ENCODE measurements around the gene IRX6. TPM values are rescaled to one million over a fixed set of nuclear protein-coding genes. Genes with fewer than 3 reads are reported as not detected.

IRX6 gene
- total RNA-seq, 1 donor, result 1.4 TPM

DNA sequence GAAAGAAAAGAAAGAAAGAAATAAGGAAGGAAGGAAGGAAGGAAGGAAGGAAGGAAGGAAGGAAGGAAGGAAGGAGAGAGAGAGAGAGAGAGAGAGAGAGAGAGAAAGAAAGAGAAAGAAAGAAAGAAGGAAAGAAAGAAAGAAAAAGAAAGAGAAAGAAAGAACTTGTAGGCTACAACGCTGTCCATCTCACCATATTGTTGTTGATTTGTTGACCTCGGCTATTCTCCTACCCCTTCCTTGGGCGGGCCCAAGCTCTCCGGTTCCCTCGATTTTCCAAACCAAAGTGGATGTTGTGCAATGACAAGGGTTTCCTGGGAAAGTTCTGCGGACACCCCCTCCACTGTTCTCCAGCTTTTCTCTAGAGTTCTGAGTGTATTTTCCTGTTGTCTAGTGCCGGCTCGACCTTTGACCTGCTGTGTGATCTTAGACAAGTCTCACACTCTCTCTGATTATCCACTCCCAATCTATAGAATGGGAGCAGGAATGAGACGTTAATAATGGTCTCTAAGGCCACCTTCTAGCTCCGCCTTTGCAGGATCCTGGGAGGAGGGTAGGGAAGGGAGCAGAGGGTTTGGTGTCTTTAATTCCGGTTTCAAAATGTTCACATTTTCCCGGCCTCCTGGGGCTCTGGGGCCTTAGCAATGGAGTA, 1.6 kb downstream of the IRX6 start:
- no peak for DNase-seq (ENCODE audit: insufficient read length, low spot score, missing footprints)
- H3K79me2 ChIP-seq (ENCODE audit: insufficient read depth, low read length), result no peaks in the 10 kb centered on the region
- H3K27me3 ChIP-seq (ENCODE audit: insufficient read depth, low read length), result peaks cover 11% of the 10 kb centered on the region
- H3K9me3 ChIP-seq (ENCODE audit: low read depth, low read length), result no peaks in the 10 kb centered on the region
- H3K4me2 ChIP-seq (ENCODE audit: insufficient read depth, low read length), result no peak overlapping the region
- no peak overlapping the region for H3K27ac ChIP-seq (ENCODE audit: low read depth, low read length)
- H3K4me1 ChIP-seq (ENCODE audit: insufficient read depth, low read length), result no peaks in the 10 kb centered on the region
- TF ChIP-seq, protein P1, sequence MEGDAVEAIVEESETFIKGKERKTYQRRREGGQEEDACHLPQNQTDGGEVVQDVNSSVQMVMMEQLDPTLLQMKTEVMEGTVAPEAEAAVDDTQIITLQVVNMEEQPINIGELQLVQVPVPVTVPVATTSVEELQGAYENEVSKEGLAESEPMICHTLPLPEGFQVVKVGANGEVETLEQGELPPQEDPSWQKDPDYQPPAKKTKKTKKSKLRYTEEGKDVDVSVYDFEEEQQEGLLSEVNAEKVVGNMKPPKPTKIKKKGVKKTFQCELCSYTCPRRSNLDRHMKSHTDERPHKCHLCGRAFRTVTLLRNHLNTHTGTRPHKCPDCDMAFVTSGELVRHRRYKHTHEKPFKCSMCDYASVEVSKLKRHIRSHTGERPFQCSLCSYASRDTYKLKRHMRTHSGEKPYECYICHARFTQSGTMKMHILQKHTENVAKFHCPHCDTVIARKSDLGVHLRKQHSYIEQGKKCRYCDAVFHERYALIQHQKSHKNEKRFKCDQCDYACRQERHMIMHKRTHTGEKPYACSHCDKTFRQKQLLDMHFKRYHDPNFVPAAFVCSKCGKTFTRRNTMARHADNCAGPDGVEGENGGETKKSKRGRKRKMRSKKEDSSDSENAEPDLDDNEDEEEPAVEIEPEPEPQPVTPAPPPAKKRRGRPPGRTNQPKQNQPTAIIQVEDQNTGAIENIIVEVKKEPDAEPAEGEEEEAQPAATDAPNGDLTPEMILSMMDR (IDR thresholded peaks at IDR 0.05; ENCODE audit: extremely low read depth, low read depth, low read length), result no peak
- no peak overlapping the region for H3K4me3 ChIP-seq (ENCODE audit: insufficient read depth, low read length)
- H3K36me3 ChIP-seq (ENCODE audit: insufficient read depth, low read length), result no peaks in the 10 kb centered on the region
- H2AFZ ChIP-seq (ENCODE audit: low read length), result no peak overlapping the region
- no peaks in the 10 kb centered on the region for H4K20me1 ChIP-seq (ENCODE audit: insufficient read depth, low read length)

DNA sequence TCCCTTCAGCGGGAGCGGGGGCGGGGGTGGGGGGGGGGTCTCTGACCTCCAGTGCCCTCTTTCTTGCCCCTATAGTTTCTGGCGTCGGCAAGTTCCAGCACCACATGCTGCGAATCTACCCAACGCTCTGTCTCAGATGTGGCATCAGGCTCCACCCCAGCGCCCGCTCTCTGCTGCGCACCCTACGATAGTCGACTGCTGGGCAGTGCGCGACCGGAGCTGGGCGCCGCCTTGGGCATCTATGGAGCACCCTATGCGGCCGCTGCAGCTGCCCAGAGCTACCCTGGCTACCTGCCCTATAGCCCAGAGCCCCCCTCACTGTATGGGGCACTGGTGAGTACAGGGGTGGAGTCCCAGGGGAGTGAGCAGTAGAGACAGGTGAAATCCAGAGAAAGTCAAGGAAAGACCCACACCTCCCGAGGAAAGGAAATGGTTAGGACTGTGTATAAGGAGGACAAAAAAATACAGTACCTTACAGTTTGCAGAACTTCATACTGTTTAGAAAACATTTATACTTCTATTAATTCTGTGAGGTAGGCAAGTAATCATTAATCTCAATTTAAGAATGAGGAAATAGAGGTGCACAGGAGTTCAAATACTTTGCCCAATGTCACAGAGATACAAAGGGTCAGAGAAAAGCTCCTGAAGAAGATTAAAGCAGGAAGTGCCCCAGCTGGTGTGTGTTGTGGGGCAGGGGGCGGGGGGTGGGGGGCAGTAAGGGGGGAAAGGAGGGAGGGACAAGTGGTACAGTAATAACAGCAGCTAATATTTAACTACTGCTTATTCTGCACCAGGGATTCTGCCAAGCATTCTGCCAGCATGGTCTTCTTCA, 2.5 kb downstream of the IRX6 start:
- peaks cover 6% of the 10 kb centered on the region for H3K27me3 ChIP-seq (ENCODE audit: insufficient read depth, low read length)
- no peaks in the 10 kb centered on the region for H3K9me3 ChIP-seq (ENCODE audit: low read depth, low read length)
- DNase-seq (ENCODE audit: insufficient read length, low spot score, missing footprints), result no peak
- H3K79me2 ChIP-seq (ENCODE audit: insufficient read depth, low read length), result no peaks in the 10 kb centered on the region
- H3K27ac ChIP-seq (ENCODE audit: low read depth, low read length), result no peak overlapping the region
- H3K4me3 ChIP-seq (ENCODE audit: insufficient read depth, low read length), result no peak overlapping the region
- no peaks in the 10 kb centered on the region for H4K20me1 ChIP-seq (ENCODE audit: insufficient read depth, low read length)
- no peak overlapping the region for H3K4me2 ChIP-seq (ENCODE audit: insufficient read depth, low read length)
- TF ChIP-seq, protein P1 (IDR thresholded peaks at IDR 0.05; ENCODE audit: extremely low read depth, low read depth, low read length), result no peak
- H2AFZ ChIP-seq (ENCODE audit: low read length), result no peak overlapping the region
- H3K36me3 ChIP-seq (ENCODE audit: insufficient read depth, low read length), result no peaks in the 10 kb centered on the region
- H3K4me1 ChIP-seq (ENCODE audit: insufficient read depth, low read length), result no peaks in the 10 kb centered on the region

DNA sequence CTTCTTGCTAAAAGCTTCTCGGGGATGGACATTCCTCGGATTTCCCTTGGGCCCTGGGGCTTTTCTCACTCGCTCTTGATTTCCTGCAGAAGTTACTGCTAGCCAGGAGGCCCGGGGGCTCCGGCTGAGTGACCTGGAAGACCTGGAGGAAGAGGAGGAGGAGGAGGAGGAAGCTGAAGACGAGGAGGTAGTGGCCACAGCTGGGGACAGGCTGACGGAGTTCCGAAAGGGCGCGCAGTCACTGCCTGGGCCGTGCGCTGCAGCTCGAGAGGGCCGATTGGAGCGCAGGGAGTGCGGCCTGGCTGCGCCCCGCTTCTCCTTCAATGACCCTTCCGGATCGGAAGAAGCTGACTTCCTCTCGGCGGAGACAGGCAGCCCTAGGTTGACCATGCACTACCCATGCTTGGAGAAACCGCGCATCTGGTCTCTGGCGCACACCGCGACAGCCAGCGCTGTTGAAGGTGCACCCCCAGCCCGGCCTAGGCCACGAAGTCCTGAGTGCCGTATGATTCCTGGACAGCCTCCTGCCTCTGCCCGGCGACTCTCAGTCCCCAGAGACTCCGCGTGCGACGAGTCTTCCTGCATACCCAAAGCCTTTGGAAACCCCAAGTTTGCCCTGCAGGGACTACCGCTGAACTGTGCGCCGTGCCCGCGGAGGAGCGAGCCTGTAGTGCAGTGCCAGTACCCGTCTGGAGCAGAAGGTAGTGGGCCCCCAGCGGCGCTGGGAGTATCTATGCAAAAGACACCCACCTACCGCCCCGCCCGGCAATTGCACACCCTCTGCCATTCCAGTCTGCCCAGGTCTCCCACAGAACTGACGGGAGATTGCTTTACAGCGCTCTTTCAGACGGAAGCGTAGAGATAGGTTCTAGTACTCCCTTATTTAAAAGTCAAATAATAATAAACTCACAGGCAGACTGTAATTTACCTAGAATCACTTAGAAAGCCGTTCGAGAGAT, 4.9 kb downstream of the IRX6 start:
- DNase-seq (ENCODE audit: insufficient read length, low spot score, missing footprints), result no peak
- H3K27me3 ChIP-seq (ENCODE audit: insufficient read depth, low read length), result peaks cover 16% of the 10 kb centered on the region
- no peaks in the 10 kb centered on the region for H3K9me3 ChIP-seq (ENCODE audit: low read depth, low read length)
- TF ChIP-seq, protein P1 (IDR thresholded peaks at IDR 0.05; ENCODE audit: extremely low read depth, low read depth, low read length), result no peak
- H4K20me1 ChIP-seq (ENCODE audit: insufficient read depth, low read length), result no peaks in the 10 kb centered on the region
- no peak overlapping the region for H3K4me3 ChIP-seq (ENCODE audit: insufficient read depth, low read length)
- no peak overlapping the region for H3K27ac ChIP-seq (ENCODE audit: low read depth, low read length)
- H3K79me2 ChIP-seq (ENCODE audit: insufficient read depth, low read length), result no peaks in the 10 kb centered on the region
- no peaks in the 10 kb centered on the region for H3K4me1 ChIP-seq (ENCODE audit: insufficient read depth, low read length)
- no peak overlapping the region for H2AFZ ChIP-seq (ENCODE audit: low read length)
- no peaks in the 10 kb centered on the region for H3K36me3 ChIP-seq (ENCODE audit: insufficient read depth, low read length)
- no peak overlapping the region for H3K4me2 ChIP-seq (ENCODE audit: insufficient read depth, low read length)
